K562 (cell line): ENCODE results near the gene HAUS3. TPM values are rescaled to one million over a fixed set of nuclear protein-coding genes. Genes with fewer than 3 reads are reported as not detected.

Experiments
- ATAC-seq: fragments of 200-7000 bp; cut with Tn5 transposase; 3 replicates; pipeline ENCODE4 v1.9.1; 2020; ENCODE audit warnings: moderate library complexity
- BruUV-seq: library from RNA; stranded (reverse); fragments of 400-500 nt; replicated peaks from 2 replicates; lab custom pipeline; 2021; lab: Mats Ljungman, UMichigan
- CTCF ChIA-PET: fragments of 300-600 bp; formaldehyde crosslinking; extraction: SDS; loops from one replicate; lab custom pipeline; 2021; ENCODE audit warnings: low intra/inter-chr PET ratio; lab: Yijun Ruan, JAX
- POLR2A ChIA-PET: fragments of 300-600, 350-650 bp; sonication (Branson Sonifier 250); formaldehyde crosslinking; extraction: SDS; loops from one replicate; lab custom pipeline; 2021; ENCODE audit warnings: antibody characterized with exemption, inconsistent platforms; lab: Yijun Ruan, JAX
- DNase-seq, 4 experiments: peaks; one replicate each; pipeline versions ENCODE4 v3.0.0 to v3.0.0-alpha.2; 2011 to 2018; ENCODE audit warnings: low spot score in 3 of 4, mixed read lengths in 3 of 4; ENCODE audit errors: extremely low read depth in 1 of 4
- FAIRE-seq: peaks from 2 replicates; lab custom pipeline; 2011; peaks lifted over from hg19 to GRCh38; lab: Jason Lieb, UNC
- H2AFZ ChIP-seq: 2 replicates; pipeline ENCODE4 v1.6.0; 2011; ENCODE audit warnings: low read depth, low read length, control low read depth, inconsistent platforms
- H3K27ac ChIP-seq: fragments of 200-600 bp; 3 replicates; pipeline ENCODE4 v1.8.0; 2011; ENCODE audit warnings: low read depth, mild to moderate bottlenecking, control low read depth, inconsistent platforms, low read length, moderate library complexity, mixed read lengths; ENCODE audit errors: extremely low read depth
- H3K27me3 ChIP-seq, 2 experiments: fragments of 300-600 bp in 1 of 2; 2 replicates in 1 of 2; 3 replicates in 1 of 2; pipeline versions ENCODE4 v1.6.0 to v1.8.0; 2011; ENCODE audit warnings: inconsistent platforms in 2 of 2, low read length in 2 of 2, mild to moderate bottlenecking in 1 of 2, mixed read lengths in 1 of 2, moderate library complexity in 1 of 2; ENCODE audit not compliant: control insufficient read depth in 2 of 2, insufficient read depth in 2 of 2
- H3K36me3 ChIP-seq: fragments of 300-600 bp; 3 replicates; pipeline ENCODE4 v1.8.0; 2011; ENCODE audit warnings: mild to moderate bottlenecking, low read length, inconsistent platforms; ENCODE audit not compliant: control insufficient read depth, insufficient read depth
- H3K4me1 ChIP-seq, 2 experiments: fragments of 200-600 bp in 1 of 2; replicated peaks in 1 of 2; 2 replicates in 1 of 2; 3 replicates in 1 of 2; pipeline versions ENCODE4 v1.5.1 to v1.8.0; 2011; ENCODE audit warnings: inconsistent platforms in 2 of 2, low read length in 2 of 2, mild to moderate bottlenecking in 1 of 2, mixed read lengths in 1 of 2, moderate library complexity in 1 of 2; ENCODE audit not compliant: control insufficient read depth in 2 of 2, insufficient read depth in 2 of 2
- H3K4me2 ChIP-seq: 2 replicates; pipeline ENCODE4 v1.6.1; 2011; ENCODE audit warnings: low read length, control low read depth, inconsistent platforms, mixed read lengths; ENCODE audit not compliant: insufficient read depth
- H3K4me3 ChIP-seq: fragments of 200-600 bp; sonication (generic), shearing (Covaris generic); 2 replicates; pipeline ENCODE4 v1.5.1; 2016; ENCODE audit warnings: control low read depth, inconsistent platforms
- H3K79me2 ChIP-seq: fragments of 200-600 bp; 3 replicates; pipeline ENCODE4 v1.8.0; 2011; ENCODE audit warnings: low read length, inconsistent platforms; ENCODE audit not compliant: control insufficient read depth, insufficient read depth
- H3K9ac ChIP-seq, 2 experiments: 2 replicates each; pipeline versions ENCODE4 v1.6.0 to v1.6.1; 2011; ENCODE audit warnings: low read depth in 2 of 2, low read length in 2 of 2, control low read depth in 1 of 2, inconsistent platforms in 1 of 2, mild to moderate bottlenecking in 1 of 2, mixed read lengths in 1 of 2; ENCODE audit not compliant: insufficient read depth in 1 of 2
- H3K9me1 ChIP-seq: one replicate; pipeline ENCODE4 v1.6.0; 2011; ENCODE audit warnings: inconsistent platforms, mild to moderate bottlenecking, low read length, moderate library complexity; ENCODE audit not compliant: control insufficient read depth, insufficient read depth
- H3K9me3 ChIP-seq: replicated peaks from 2 replicates; pipeline ENCODE4 v1.5.1; 2011; ENCODE audit warnings: low read depth, low read length, inconsistent platforms; ENCODE audit not compliant: control insufficient read depth, insufficient read depth
- H4K20me1 ChIP-seq: replicated peaks from 2 replicates; pipeline ENCODE4 v1.6.1; 2011; ENCODE audit warnings: low read length, inconsistent platforms, mixed read lengths; ENCODE audit not compliant: control insufficient read depth, insufficient read depth
- CHAMP1 ChIP-seq: fragments of 450-650 bp; IDR thresholded peaks from 2 replicates; pipeline ENCODE4 v1.6.1; 2016; ENCODE audit warnings: mild to moderate bottlenecking
- KLF16 ChIP-seq: IDR thresholded peaks from 2 replicates; pipeline ENCODE4 v1.6.1; 2016; ENCODE audit warnings: antibody characterized with exemption
- POLR2G ChIP-seq: fragments of 200-400 bp; formaldehyde crosslinking; IDR thresholded peaks from 2 replicates; pipeline ENCODE4 v1.6.1; 2017; ENCODE audit warnings: low read depth, mild to moderate bottlenecking, antibody characterized with exemption, low read length, moderate library complexity
- ZNF778 ChIP-seq: fragments of 450-650 bp; formaldehyde crosslinking; IDR thresholded peaks from 2 replicates; pipeline ENCODE4 v1.4.0; 2020; ENCODE audit warnings: mild to moderate bottlenecking, moderate library complexity
- WGBS: fragments of 100-300 bp; shearing (Covaris generic); methylation state at CpG from one replicate; pipeline ENCODE4 v1.1.6; 2016; ENCODE audit warnings: low coverage, mixed read lengths; ENCODE audit not compliant: insufficient coverage; ENCODE audit errors: missing lambda C conversion rate; 5-methylcytosine and 5-hydroxymethylcytosine counted together
- in situ Hi-C: fragments of 300-500 bp; cut with MboI; formaldehyde crosslinking; loops from 4 replicates; pipeline ENCODE4 v1.15.0; 2018; ENCODE audit warnings: inconsistent platforms, mixed read lengths
- intact Hi-C: fragments of 100-400 bp; cut with micrococcal nuclease; formaldehyde crosslinking; loops from 2 replicates; pipeline ENCODE4 v1.14.2; 2022
- polyA plus RNA-seq, 8 experiments: library from polyadenylated mRNA; depleted of rRNA in 4 of 8; stranded (reverse) in 5 of 8; unstranded in 3 of 8; fragments of >200 nt; fragmentation: Nextera tagmentation in 2 of 8; fragmentation: Illumina TruSeq in 1 of 8; extraction: Ambion mirVana in 2 of 8; extraction: Trizol in 1 of 8; gene quantifications; 2 replicates each; pipeline versions ENCODE4 v1.2.1 to v1.2.3, GENCODE V29; 2011 to 2014; ENCODE audit warnings: inconsistent platforms in 1 of 8, missing spikeins in 1 of 8
- total RNA-seq, 7 experiments: library from RNA; depleted of rRNA in 6 of 7; stranded (reverse); fragments of >200 nt in 6 of 7; fragmentation: Illumina TruSeq in 2 of 7; extraction: Trizol in 2 of 7; gene quantifications; 2 replicates each; pipeline versions ENCODE4 v1.2.1 to v1.2.3, GENCODE V29; 2011 to 2021; ENCODE audit warnings: low replicate concordance in 1 of 7

HAUS3 gene
- total and polyA plus RNA-seq, 9 of the 15 experiments (the other 6 are each of a cell fraction or from before 2014, with no cell fraction given) = 8.9 to 25.7 (median 21.5) TPM

- no peak for TF ChIP-seq ZNF778 (CRISPR knock-in tag)
- no peak for TF ChIP-seq KLF16
These were observed 10.0 kb upstream of the HAUS3 start (continued) for GRCh38 chr4:2251795-2252529.

- Histone ChIP-seq H3K4me3 (no peak overlapping the region), H3K9me3 (no peaks in the 10 kb centered on the region), H3K36me3 (no peaks in the 10 kb centered on the region)
- TF ChIP-seq POLR2G (0 out of 2 replicates have a peak, but pooled peaks have one; percentile 24), CHAMP1 (no peak)
- TF ChIP-seq, all 486 proteins: peak for 1
- Histone ChIP-seq H3K27me3 (no peaks in the 10 kb centered on the region), H4K20me1 (no peaks in the 10 kb centered on the region; the same call in 1 of the 2 replicates), H3K4me2 (no peak overlapping the region), H3K79me2 (no peaks in the 10 kb centered on the region), H3K9ac (no peak overlapping the region), H3K9me1 (no peaks in the 10 kb centered on the region), H3K27ac (no peak overlapping the region), H2AFZ (no peak overlapping the region), H3K4me1 (peaks cover 0 to 75% of the 10 kb centered on the region in 2 experiments; a peak in 2 of 5 replicates)
- DNase-seq (no peak), FAIRE-seq (no peak), ATAC-seq (no peak)
- intact Hi-C loops = no loop called here
- no TSS peak for BruUV-seq
- ChIA-PET POLR2A (interaction anchor here (1.0 to 2.4 kb wide), 2 partner anchors 9 to 11 kb away, joined by 3 to 9 read pairs; partner anchors contain the start of genes HAUS3, MXD4 and POLN), CTCF (interaction anchor here (0.7 kb wide), 1 partner anchor 197 kb away, joined by 7 read pairs; no protein-coding TSS in a partner anchor)
- 61% methylated on average over 24 of the region's 25 CpGs for WGBS
- in situ Hi-C loops = no loop called here
These were observed 9.3 kb upstream of the HAUS3 start for GRCh38 chr4:2251073-2251794.
